Retinal pigment epithelial cell (primary cell): ENCODE measurements around the gene HS3ST4.

Experiments
- DNase-seq: peaks from one replicate; pipeline ENCODE4 v3.0.0-alpha.2; 2010; ENCODE audit warnings: low read depth
- H3K4me3 ChIP-seq: 2 replicates; pipeline ENCODE4 v1.5.1; 2011; ENCODE audit warnings: mild to moderate bottlenecking, low read length, control low read depth, moderate library complexity
- CTCF ChIP-seq: conservative IDR thresholded peaks from 2 replicates; pipeline ENCODE4 v1.5.1; 2011; ENCODE audit warnings: low read depth, low read length, control low read depth, inconsistent platforms

The HS3ST4 gene

DNA sequence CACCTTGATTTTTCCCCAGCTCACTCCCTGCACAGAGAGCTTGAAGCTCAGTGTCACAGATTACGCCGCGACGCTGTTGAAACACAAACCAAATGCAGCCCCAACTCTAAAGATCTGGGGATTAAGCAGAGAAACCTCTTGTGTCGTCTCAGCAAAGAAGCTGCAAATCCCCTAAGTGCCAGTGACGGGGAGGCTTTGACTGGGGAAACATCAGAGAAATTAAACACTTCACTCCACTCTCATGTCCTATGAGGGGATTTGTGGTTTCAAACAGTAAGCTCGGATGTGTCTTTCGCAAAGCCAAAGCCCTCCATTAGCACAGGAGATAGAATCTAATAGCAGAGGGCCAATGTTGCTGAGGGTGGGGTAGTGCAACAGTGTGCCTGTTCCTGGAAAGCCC is 233.7 kb downstream of the HS3ST4 start:
- no peak overlapping the region for H3K4me3 ChIP-seq
- no peak for TF ChIP-seq CTCF
- no peak for DNase-seq

GRCh38 chr16:25931473-25932035 is 239.8 kb downstream of the HS3ST4 start:
- no peak for TF ChIP-seq CTCF
- no peak for DNase-seq
- no peak overlapping the region for H3K4me3 ChIP-seq

DNA sequence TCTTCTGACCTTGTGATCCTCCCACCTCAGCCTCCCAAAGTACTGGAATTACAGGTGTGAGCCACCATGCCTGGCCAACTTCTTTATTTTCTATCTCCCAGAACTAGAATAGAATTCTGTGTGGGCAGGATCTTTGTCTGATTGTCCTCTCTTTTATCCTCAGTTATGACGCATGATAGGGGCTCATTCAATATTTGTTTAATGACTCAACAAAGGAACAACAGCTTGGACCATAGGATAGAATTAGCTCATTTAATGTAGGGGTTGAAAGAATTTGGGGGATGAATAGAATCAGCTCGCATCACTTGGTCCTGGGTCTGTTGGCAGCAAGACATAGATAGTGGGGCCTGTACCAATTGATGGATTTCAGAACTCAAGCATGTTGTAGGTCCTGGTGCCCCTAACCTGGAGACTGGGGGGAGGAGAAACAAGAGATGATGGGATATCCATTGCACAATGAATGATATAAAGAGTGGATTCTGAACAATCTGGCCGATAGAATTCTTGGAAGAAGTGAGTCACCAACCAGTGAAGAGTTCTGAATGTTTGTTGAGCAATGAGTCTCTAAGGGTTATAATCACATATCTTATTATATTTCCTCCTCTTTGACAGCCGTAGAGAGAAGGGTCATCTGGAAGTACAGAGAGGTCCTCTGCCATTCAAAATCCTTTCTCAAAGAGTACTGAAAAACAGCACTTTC is 250.2 kb downstream of the HS3ST4 start:
- no peak for DNase-seq
- TF ChIP-seq CTCF = no peak

DNA sequence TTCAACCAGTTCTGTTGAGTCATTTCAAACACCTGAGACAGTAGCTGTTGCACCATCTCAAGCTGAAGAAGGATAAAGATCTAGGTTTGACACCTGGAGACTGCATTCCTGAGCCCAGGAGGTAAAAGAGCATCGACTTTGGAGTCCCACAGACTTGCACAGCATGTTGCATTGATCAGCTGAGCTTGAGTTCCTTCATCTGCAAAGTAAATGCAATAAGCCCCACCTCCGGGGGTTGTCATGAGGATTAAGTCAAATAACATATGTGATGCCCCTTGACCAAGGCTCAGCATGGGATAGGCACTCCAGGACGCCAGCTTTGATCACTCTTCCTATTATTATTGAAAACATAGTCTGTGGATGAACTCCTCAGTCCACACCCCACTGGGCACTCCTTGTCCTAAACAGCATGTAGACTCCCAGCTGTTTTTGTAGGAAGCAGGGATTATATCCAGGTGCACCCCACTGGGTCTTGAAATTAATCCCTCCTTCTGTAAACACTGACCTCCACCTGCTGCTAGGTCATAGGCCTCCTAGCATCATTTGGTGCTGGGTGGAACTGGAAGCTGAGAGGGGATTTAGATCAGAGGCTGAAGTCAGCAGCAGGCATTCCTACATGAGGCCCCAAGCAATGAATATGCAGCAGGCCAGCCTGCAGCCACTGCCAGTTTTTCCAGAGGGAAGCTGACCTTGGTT is 259.0 kb downstream of the HS3ST4 start:
- DNase-seq = no peak
- TF ChIP-seq CTCF = no peak
- no peak overlapping the region for H3K4me3 ChIP-seq

More for the DNA sequence above, 250.2 kb downstream of the HS3ST4 start:
- no peak overlapping the region for H3K4me3 ChIP-seq

DNA sequence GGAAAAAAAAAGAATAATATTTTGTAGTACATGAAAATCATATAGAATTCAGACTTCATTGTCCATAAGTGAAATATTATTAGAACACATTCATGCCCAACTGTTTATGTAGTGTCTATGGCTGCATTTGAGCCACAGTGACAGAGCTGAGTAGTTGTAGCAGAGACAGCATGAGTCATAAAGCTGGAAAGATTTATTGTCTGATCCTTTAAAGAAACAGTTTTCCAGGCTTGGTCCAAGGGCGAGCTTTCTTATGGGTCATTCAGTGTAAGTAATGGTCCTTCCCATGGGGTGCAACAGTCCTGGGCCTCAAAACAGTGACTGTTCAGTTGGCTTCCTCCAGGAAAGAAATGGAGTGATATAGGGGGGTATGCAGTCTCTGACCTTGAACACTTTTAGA is 260.2 kb downstream of the HS3ST4 start:
- H3K4me3 ChIP-seq = no peak overlapping the region
- TF ChIP-seq CTCF = no peak
- no peak for DNase-seq

- no peak for DNase-seq
- no peak for TF ChIP-seq CTCF
- H3K4me3 ChIP-seq = no peak overlapping the region
These were observed 261.2 kb downstream of the HS3ST4 start for GRCh38 chr16:25952983-25953382.
